NCI-H1105 (cell line): ENCODE data around the gene RRP1.

Experiments
- DNase-seq: peaks from one replicate; lab custom pipeline; 2025; lab: John Stamatoyannopoulos, UW

Gene RRP1

DNA sequence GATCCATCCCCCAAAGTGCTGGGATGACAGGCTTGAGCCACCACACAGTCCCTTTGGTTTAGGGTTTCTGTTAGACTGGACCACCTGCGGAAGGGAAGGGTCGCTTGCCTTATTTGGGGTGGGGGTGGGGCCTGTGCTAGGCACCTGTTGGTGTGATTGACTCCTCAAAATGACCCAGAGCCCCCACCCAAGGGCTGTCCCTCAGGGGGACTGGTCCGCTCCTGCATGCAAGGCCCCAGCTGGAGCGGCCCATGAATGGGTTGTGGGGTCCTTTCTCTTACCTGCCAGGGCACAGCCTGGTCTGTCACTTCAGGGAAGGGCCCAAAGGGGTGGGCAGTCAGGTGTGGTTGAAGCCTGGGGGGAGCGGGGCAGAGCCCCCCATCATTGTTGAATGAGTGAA, 11.4 kb upstream of the RRP1 start:
- DNase-seq = no peak

DNA sequence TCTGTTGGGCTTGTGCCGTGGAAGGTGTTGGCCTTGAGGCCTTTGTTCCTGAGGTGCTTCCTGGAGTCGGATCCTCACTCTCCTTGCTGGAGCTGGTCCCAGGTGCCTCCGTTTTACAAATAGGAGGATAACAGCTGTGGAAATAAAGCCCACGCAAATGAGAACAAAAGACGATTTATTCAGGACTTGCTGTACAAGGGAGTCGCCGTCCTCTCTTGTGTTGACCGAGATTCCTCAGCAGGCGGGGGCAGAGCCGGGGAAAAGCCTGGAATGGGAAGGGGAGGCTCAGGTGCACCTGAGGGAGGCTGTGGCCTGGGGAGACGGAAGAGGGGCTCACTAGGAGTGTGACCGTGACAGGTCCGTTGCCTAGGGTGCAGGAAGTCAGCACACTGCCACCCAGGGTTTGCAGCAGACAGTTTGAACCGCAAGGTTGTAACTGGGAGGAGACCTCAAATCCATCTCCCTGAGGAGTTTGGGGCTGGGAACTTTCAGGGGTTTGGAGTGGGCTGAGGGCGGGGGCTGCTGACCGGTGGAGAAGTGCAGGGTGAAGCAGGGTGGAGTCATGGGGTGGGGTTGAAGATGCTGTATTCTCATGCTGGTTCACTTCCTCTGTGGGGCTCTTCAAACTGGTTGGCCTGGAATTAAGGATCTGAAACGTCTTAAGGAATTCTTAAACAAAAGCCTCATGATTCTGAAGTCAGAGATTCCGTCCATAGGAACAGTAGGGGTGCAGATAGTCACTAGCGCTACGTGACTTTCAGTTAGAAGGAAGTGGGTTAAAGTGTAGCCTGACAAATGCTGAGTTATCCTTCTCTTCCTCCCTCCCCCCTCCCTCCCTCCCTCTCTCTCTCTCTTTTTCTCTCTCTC, 10.7 kb upstream of the RRP1 start:
- no peak for DNase-seq

DNA sequence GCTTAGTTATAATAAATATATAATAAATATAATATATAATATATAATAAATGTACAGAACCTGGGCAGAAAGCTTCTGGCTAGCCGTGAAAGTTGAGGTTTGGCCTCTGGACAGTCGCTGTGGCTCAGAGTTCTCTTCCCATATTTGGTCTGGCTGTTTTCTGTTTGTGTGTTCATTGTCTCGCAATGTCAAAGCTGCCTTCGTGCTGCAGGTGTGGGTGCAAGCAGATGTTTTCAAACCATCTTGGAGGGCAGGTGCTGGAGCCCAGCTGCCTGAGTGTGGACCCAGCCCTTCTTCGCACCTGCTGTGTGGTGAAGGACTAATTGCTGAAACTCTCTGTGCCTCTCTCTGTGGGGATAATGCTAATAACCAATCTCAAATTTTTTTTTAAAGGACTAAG, 9.7 kb upstream of the RRP1 start:
- no peak for DNase-seq

DNA sequence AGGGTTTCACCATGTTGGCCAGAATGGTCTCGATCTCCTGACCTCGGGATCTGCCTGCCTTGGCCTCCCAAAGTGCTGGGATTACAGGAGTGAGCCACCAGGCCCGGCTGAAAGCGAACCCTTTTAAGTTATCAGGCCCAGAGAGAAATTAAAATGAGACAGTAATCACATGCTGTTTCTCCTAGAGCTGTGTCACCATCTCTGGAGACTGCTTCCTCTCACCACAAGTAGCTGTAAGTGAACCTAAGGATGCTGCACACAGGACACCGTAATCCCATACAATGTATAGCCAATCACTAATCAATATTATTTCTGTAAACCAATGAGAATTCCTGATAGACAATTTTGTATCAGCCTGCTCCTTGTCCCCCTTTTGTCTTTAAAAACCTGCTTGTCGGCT, 7.5 kb upstream of the RRP1 start:
- DNase-seq = no peak

DNA sequence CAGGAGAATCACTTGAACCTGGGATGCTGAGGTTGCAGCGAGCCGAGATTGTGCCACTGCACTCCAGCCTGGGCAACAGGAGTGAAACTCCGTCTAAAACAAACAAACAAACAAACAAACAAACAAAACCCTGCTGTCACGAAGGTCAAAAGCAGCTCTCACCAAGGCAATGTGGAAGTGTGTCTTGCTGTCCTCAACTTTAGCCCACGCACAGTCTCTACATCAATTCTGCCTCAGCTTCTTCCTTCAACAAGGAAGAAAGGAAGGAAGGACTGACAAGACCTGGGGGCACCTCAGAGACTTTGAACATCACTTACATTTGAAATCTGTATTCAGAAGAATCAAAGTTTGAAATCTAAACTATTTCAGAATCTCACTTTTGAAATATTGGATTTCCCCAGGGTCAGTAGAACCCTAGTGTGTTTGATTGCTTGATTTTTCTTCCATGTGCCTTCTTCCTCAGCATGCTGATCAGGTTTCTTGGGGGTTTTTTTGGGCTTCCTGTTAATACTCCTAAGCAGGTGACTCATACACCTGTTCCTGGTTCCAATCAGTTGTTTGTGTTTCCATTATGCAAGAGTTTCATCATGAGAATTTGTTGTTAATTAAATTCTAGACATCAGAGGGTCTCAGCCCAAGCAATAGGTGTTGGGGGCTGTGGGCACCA, 6.8 kb upstream of the RRP1 start:
- no peak for DNase-seq

DNA sequence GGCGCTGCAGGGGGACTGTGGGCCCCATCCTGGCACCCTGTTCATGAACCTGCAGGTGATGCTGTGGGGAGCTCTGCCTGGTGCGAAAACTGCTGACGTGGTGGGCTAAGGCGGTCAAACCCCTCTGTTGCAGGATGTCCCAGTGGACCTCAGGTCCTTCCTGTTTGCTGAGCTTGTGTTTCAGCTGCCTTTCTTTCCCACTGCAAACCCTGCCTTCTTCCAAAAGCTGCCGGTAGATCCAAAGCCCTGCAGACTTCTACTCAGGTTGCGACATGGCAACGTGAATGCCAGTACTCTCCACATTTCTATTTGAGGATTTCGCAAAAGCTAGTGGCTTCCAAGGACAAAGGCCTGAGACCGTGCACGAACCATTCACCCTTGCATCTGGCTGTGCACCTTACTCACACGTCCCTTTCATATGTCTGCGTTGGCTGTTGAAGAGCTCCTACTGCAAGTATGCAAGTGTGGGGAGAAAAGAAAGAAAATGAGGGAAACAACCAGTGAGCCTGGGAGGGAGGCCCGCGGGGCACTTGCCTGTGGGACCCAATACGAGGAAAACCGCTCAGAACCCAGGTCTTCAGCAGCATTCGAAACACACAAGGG, 6.2 kb upstream of the RRP1 start:
- no peak for DNase-seq

DNA sequence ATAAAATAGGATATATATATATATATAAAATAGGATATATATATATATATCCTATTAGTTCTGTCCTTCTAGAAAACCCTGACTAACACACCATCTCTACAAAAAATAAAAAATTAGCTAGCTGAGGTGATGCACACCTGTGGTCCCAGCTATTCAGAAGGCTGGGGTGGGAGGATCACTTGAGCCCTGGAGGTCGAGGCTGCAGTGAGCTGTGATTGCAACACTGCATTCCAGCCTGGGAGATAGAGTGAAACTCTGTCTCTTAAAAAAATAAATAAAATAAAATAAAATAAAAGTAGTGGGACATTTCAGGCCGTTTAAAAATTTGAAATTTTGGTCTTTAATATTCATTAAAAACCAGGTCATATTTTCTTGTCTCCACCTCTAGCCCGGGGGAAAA, 4.2 kb upstream of the RRP1 start:
- no peak for DNase-seq

DNA sequence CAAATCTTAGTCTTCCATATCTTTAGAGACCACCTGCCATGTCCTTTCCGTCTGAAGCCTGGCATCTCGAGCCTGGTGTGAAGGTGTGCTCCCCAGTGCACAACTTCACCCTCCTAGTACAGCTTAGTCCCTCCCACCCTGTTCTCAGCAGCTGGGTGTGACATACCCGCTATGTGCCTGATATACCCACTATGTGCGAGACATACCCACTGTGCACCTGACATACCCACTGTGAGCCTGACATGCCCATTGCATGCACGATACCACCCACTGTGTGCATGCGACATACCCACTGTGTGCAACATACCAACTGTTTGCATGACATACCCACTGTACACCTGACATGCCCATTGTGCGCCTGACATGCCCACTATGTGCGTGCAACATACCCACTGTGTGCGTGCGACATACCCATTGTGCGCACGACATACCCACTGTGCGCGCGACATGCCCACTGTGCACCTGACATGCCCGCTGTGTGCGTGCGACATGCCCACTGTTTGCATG, 3.0 kb upstream of the RRP1 start:
- no peak for DNase-seq

DNA sequence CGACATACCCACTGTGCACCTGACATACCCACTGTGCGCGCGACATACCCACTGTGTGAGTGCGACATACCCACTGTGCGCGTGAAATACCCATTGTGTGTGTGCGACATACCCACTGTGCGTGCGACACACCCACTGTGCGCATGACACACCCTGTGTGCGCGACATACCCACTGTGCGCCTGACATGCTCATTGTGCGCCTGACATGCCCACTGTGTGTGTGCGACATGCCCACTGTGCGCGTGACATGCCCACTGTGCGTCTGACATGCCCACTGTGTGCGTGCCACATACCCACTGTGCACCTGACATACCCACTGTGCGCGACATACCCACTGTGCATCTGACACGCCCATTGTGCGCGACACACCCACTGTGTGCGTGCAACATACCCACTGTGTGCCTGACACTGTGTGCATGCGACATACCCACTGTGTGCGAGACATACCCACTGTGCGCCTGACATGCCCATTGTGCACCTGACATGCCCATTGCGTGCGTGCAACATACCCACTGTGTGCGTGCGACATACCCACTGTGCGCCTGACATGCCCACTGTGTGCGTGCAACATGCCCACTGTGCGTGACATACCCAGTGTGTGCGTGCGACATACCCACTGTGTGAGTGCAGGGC, 2.5 kb upstream of the RRP1 start:
- no peak for DNase-seq

DNA sequence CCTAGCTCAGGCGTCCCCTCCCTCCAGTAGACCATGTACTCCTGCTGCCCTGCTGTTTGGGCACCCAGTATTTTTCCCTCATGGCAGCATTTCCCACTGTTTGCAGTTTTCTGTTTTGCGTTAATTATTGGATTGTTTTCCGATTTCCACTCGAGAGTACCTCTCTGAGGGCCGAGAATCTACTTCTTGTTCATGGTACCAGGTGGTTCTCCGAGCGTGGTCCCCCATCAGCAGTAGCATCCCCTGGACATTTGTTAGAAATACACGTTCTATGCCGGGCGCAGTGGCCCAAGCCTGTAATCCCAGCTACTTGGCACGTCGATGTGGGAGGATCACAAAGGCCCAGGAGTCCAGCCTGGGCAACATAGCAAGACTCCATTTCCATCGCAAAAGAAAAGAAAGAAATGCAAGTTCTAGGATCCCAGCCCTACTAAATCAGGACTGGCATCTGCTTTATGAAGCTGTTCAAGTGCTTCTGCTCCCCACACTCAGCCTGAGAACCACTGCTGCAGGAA, 690 bp downstream of the RRP1 start:
- DNase-seq = no peak

DNA sequence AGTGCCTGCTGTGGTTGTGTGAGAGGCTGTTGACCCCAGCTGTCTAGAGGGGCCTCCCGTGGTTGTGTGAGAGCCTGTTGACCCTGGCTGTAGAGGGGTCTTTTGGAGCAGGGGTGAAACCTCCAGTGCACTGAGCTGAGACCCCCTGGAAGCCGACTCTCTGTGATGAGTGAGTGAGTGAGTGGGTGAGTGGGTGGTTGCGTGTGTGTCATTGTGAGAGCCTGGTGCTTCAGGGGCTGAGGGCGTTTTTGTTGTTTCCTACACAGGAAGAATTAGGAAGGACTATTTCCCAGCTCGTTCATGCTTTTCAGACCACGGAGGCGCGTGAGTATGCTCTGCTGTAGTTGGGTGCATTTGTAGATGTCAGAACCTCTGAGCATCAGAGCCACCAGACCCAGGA, 3.0 kb downstream of the RRP1 start:
- no peak for DNase-seq

DNA sequence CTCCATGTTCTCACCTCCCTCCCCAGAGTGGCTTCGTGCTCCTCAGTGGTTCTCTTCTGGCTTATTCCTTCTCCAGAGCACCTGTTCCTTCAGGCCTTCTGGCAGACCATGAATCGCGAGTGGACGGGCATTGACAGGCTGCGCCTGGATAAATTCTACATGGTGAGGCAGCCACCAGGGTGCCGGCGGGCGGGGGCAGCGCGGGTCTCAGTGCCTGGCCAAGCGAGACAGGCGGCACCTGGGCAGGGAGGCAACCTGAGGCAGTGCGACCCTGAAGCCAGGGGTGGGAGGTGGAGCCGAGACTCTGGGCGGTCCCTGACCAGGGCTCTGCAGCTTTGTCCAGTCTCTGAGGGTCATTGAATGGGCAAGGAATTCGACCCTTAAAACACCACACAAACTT, 3.9 kb downstream of the RRP1 start:
- DNase-seq = no peak

DNA sequence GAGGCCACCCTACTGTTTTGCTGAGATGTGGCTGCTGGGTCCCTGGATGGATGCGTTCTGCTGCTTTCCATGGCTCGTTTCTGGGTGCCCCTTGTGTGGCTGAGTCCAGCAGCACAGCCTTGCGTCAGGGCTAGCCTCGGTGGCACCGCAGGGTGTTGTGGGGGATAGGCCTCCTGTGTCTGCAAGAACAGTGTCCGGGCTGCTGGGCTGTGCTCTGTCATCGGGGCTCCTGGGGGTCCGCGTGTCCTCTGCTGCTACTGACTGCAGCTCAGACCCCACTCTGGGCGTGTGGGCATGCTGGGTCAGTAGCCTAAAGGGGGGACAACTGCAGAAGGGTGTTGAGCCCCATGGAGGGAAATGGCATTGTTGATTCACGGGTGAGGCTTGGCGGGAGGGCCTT, 4.9 kb downstream of the RRP1 start:
- no peak for DNase-seq

DNA sequence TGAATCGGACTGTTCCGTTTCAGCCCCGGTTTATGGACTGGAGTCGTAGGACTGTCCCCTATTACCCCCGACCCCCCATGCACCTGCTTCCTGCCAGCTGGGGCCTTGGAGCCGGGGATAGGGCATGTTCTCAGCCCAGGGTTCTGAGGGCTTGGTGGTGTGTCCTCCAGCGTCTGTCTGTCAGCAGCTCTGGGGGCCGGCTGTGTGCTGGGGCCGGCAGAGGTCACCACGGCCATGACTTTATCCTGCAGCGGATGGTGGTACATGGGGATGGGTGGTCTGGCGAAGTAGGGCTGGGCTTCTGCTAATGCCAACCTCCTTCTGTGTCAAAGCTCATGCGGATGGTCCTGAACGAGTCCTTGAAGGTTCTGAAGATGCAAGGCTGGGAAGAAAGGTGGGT, 5.5 kb downstream of the RRP1 start:
- DNase-seq = no peak

DNA sequence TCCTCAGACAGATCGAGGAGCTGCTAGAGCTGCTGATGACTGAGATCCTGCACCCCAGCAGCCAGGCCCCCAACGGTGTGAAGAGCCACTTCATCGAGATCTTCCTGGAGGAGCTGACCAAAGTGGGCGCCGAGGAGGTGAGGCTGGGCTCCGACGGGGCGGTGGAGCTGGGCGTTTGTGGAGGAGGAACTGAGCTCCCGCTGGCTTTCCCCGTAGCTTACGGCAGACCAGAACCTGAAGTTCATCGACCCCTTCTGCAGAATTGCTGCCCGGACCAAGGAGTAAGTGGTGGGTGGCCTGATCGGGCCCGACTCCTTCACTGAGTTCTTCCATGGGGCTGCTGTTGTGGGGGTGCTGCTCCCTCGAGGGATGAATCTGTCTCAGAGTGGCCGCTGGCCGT, 8.0 kb downstream of the RRP1 start:
- no peak for DNase-seq

DNA sequence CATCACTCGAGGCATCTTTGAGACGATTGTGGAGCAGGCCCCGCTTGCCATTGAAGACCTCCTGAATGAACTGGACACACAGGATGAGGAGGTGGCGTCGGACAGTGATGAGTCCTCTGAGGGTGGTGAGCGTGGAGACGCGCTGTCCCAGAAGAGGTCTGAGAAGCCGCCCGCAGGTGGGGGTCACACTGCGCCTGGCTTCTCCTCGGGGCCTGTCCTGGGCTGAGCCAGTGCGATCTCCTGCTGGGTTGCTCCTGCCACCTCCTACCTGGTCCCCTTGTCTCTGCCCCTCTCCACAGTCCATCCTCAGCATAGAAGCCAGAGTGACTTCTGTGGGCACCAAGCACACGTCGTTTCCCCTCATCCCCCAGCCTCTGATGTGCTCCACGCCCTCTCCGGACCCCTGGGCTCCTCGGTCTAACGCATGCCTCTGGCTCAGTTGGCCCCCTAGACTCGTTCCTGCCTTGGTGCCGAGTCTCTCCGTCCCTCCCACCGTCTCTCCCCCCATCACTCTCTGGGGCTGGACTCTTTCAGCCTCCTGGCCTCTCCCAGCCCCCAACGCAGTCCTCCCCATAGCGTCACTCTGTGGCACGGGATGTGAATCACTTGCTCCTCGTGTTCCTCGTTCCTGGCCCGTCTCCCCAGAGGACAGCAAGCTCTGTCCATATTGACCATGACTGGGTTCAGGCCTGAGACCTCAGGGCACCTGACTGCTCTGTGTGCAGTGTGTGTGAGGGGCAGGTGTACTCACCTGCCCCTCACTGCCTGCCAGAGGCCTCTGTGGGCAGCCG, 8.7 kb downstream of the RRP1 start:
- no peak for DNase-seq

DNA sequence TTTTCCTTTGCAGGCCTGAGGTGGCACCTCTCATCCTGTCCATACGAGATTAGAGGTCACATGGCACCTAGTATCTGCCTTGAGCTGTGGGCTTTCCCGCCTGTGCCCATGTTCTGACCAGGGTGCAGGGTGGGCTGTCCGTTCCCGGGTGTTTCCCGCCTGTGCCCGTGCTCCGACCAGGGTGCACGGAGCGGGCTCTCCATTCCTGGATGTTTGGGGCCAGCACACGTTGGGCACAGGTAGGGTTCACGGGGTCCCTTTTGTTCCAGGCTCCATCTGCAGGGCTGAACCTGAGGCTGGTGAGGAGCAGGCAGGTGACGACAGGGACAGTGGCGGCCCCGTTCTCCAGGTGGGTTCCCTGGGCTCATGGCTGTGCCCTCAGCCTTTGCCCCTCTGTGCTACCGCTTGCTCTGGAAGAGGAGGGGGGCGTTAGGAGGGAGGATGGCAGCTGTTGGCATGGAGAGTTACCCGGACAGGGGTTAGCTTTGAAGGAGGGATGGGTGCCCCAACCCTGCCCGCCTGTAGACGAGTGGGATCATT, 10.0 kb downstream of the RRP1 start:
- no peak for DNase-seq

DNA sequence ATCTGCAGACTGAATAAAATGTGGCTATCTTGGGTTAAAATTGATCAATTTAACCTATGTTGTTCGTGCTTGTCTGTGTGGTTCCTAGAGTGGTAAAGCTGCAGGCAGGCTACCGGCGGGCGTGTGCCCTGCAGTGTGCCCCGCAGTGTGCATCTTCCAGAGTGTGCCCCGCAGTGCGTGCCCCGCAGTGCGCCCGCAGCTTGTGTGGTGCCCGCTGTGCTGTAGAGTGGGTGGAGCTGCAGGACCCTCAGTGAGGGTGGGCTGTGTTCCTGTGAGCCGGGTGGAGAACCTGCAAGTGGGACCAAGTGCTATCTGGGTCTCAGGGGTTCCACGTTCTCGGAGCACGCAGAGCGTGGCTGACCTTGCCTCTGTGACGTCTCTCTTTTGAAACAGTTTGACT, 10.7 kb downstream of the RRP1 start:
- no peak for DNase-seq

DNA sequence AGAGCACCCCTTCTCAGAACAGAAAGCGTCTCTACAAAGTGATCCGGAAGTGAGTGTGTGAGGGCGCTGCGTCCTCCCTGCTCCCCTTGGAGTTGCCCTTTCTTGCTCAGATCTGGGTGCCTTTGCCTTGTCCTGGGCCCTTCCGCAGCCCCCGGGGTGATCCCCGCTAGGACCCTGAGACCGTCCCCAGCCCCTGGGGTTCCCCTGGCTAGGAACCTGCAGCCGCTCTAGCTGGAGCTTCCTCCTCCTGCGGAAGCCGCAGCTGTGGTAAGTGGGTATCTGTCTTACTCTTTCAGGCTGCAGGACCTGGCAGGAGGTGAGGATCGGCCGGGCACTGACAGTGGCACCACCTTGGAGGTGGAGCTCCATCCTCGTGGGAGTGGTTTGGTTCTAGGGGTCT, 11.2 kb downstream of the RRP1 start:
- no peak for DNase-seq

DNA sequence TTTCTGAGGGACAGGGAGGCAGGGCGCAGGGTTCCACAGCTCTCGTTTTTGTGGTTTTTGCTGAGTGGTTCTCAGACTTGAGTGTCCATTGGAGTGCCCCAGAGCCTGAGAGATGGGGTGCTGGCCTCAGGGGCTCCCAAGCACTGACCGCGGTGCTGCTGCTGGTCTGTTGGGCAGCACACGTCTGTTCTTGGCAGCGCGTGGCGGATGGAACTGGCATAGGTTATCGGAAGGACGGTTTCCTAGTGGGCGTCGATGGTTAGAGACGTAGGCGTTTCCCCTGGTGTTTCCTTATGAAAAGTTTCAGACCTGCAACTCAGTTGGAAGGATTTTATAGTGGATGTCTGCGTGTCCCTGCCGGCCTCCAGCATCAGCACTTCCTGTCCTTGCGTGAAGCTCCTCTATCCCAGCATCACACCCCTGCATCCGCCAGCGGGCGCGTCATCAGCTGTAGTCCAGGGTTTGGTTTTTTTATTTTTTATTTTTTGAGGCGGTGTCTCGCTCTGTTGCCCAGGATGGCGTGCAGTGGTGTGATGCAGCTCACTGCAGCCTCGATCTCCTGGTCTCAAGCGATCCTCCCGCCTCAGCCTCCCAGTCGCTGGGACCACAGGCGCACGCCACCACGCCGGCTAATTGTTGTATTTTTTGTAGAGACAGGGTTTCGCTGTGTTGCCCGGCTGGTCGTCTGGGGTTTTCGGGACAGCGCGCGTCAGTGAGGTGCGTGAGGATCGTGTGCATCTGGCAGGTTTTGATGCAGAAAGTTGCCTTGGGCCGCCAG, 11.8 kb downstream of the RRP1 start:
- no peak for DNase-seq
